Measurements from ENCODE around the gene NPBWR2.

- TF ChIP-seq, protein P1, sequence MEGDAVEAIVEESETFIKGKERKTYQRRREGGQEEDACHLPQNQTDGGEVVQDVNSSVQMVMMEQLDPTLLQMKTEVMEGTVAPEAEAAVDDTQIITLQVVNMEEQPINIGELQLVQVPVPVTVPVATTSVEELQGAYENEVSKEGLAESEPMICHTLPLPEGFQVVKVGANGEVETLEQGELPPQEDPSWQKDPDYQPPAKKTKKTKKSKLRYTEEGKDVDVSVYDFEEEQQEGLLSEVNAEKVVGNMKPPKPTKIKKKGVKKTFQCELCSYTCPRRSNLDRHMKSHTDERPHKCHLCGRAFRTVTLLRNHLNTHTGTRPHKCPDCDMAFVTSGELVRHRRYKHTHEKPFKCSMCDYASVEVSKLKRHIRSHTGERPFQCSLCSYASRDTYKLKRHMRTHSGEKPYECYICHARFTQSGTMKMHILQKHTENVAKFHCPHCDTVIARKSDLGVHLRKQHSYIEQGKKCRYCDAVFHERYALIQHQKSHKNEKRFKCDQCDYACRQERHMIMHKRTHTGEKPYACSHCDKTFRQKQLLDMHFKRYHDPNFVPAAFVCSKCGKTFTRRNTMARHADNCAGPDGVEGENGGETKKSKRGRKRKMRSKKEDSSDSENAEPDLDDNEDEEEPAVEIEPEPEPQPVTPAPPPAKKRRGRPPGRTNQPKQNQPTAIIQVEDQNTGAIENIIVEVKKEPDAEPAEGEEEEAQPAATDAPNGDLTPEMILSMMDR (conservative IDR thresholded peaks at IDR 0.05 in 1 of 2, IDR thresholded peaks at IDR 0.05 in 1 of 2; ENCODE audit: low read depth in 1 of 2, low read length in 2 of 2), result no peak
- no peak for TF ChIP-seq EZH2 (IDR thresholded peaks at IDR 0.05; ENCODE audit: low read length, missing control alignments)
These were observed 29.4 kb downstream of the NPBWR2 start for GRCh38 chr20:64077876-64078551.
